Vein endothelial cell (primary cell): ENCODE results near the gene C11orf87. TPM values are rescaled to one million over a fixed set of nuclear protein-coding genes. Genes with fewer than 3 reads are reported as not detected.

Source experiments
- total RNA-seq: library from RNA; depleted of rRNA; stranded (reverse); fragments of >200 nt; gene quantifications from 2 replicates; pipeline ENCODE4 v1.2.3, GENCODE V29; 2012

C11orf87 gene
- not detected in 2 replicates for total RNA-seq

DNA sequence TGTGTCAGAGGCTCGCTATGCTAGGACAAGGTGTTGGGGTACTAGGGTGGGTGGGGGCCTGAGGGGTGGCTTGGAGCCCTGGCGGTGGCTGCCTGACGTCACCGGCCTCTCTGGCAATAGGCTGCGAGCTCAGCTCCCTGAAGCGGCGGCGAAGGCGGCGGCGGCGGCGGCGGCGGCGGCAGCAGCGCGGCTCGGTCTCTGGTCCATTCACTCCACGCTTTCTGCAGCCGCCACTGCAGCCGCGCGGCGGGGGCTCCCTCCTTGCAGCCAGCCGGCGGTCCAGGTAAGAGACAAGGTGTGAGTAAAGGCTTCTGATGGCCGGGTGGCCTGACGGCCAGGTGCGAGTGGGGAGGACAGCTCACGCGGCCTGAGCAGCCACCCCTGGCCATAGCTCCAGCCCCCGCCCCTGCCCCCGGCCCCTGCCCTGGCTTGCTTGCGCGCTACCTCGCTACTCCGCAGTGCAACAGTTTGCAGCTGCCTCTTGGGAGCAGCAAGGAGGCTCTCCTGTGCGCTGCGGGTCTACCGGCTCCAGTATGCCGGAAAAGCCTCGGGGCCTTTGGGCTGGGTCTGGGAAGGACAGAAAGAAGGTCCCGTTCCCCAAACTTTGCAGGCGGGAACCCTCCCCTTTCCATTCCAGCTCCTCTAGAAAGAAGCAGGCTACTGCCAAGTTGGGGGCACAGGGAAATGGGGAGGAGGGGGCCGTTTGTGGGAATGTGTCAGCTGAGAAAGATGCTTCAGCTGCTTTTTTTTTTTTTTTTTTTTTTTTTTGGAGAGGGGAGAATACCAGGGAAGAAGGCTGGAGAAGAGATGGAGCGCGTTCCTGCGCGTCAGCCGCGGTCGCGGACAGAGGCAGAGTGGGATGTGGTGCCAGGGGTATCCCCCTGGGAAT, at the start of gene C11orf87:
Gene C11orf87, plus strand, starts transcription at position 210 of the 889 bp plus-strand sequence. CDS start 1,444 bp downstream, outside the sequence.

